ENCODE measurements around the gene KRT75. TPM values are rescaled to one million over a fixed set of nuclear protein-coding genes. Genes with fewer than 3 reads are reported as not detected.

The KRT75 gene
- total RNA-seq, 1 experiment from 2014 or later, result not detected

GRCh38 chr12:52425466-52425865 is 8.7 kb downstream of the KRT75 start:
- TF ChIP-seq CTCF (conservative IDR thresholded peaks at IDR 0.05; ENCODE audit: low read depth, low read length) (no peak), EZH2 (IDR thresholded peaks at IDR 0.05; ENCODE audit: borderline replicate concordance, low read depth, low read length, poor library complexity, severe bottlenecking) (no peak)
- Histone ChIP-seq H3K4me3 (ENCODE audit: low read depth, low read length, poor library complexity, severe bottlenecking) (no peak overlapping the region), H3K36me3 (ENCODE audit: insufficient read depth, low read length, poor library complexity, severe bottlenecking) (no peaks in the 10 kb centered on the region), H3K4me1 (ENCODE audit: insufficient read depth, low read length, poor library complexity, severe bottlenecking) (no peaks in the 10 kb centered on the region), H3K9me3 (ENCODE audit: low read depth, low read length, poor library complexity, severe bottlenecking) (no peaks in the 10 kb centered on the region), H3K27ac (ENCODE audit: low read depth, low read length, poor library complexity, severe bottlenecking) (no peak overlapping the region), H3K27me3 (replicated peaks; ENCODE audit: insufficient read depth, low read depth, low read length, poor library complexity) (peaks cover 26% of the 10 kb centered on the region)
- BruUV-seq (replicated peaks), result no TSS peak
- intact Hi-C loops (cut with micrococcal nuclease; ENCODE audit: unreplicated experiment), result no loop called here
- ChIA-PET CTCF (no interaction called here), POLR2A (ENCODE audit: low non-redundant PET) (no interaction called here)
- DNase-seq (ENCODE audit: low spot score), result no peak

- Histone ChIP-seq H3K9me3 (ENCODE audit: low read depth, low read length, poor library complexity, severe bottlenecking) (no peaks in the 10 kb centered on the region), H3K36me3 (ENCODE audit: insufficient read depth, low read length, poor library complexity, severe bottlenecking) (no peaks in the 10 kb centered on the region), H3K4me3 (ENCODE audit: low read depth, low read length, poor library complexity, severe bottlenecking) (no peak overlapping the region), H3K27ac (ENCODE audit: low read depth, low read length, poor library complexity, severe bottlenecking) (no peak overlapping the region), H3K4me1 (ENCODE audit: insufficient read depth, low read length, poor library complexity, severe bottlenecking) (no peaks in the 10 kb centered on the region), H3K27me3 (replicated peaks; ENCODE audit: insufficient read depth, low read depth, low read length, poor library complexity) (peaks cover 11% of the 10 kb centered on the region)
- POLR2A ChIA-PET (ENCODE audit: low non-redundant PET), result no interaction called here
- intact Hi-C loops (cut with micrococcal nuclease; ENCODE audit: unreplicated experiment), result no loop called here
- BruUV-seq (replicated peaks), result no TSS peak
- CTCF ChIA-PET, result no interaction called here
- TF ChIP-seq EZH2 (IDR thresholded peaks at IDR 0.05; ENCODE audit: borderline replicate concordance, low read depth, low read length, poor library complexity, severe bottlenecking), result no peak
- TF ChIP-seq CTCF (conservative IDR thresholded peaks at IDR 0.05; ENCODE audit: low read depth, low read length), result no peak
- DNase-seq (ENCODE audit: low spot score), result no peak
Observed at GRCh38 chr12:52423661-52424500, 10.3 kb downstream of the KRT75 start.

GRCh38 chr12:52423035-52423434 is 11.1 kb downstream of the KRT75 start:
- CTCF ChIA-PET, result no interaction called here
- no peaks in the 10 kb centered on the region for H3K9me3 ChIP-seq (ENCODE audit: low read depth, low read length, poor library complexity, severe bottlenecking)
- BruUV-seq (replicated peaks), result no TSS peak
- no peak for DNase-seq (ENCODE audit: low spot score)
- H3K4me1 ChIP-seq (ENCODE audit: insufficient read depth, low read length, poor library complexity, severe bottlenecking), result no peaks in the 10 kb centered on the region
- no peak for TF ChIP-seq EZH2 (IDR thresholded peaks at IDR 0.05; ENCODE audit: borderline replicate concordance, low read depth, low read length, poor library complexity, severe bottlenecking)
- no peak for TF ChIP-seq CTCF (conservative IDR thresholded peaks at IDR 0.05; ENCODE audit: low read depth, low read length)
- intact Hi-C loops (cut with micrococcal nuclease; ENCODE audit: unreplicated experiment), result no loop called here
- H3K36me3 ChIP-seq (ENCODE audit: insufficient read depth, low read length, poor library complexity, severe bottlenecking), result no peaks in the 10 kb centered on the region
- peaks cover 10% of the 10 kb centered on the region for H3K27me3 ChIP-seq (replicated peaks; ENCODE audit: insufficient read depth, low read depth, low read length, poor library complexity)
- H3K27ac ChIP-seq (ENCODE audit: low read depth, low read length, poor library complexity, severe bottlenecking), result no peak overlapping the region
- POLR2A ChIA-PET (ENCODE audit: low non-redundant PET), result no interaction called here
- no peak overlapping the region for H3K4me3 ChIP-seq (ENCODE audit: low read depth, low read length, poor library complexity, severe bottlenecking)

Measured in A673 (cell line).